CD8-positive, alpha-beta memory T cell (primary cell): ENCODE data around the gene TRMT1. TPM values are rescaled to one million over a fixed set of nuclear protein-coding genes. Genes with fewer than 3 reads are reported as not detected.

ENCODE experiments used
- CTCF ChIA-PET: fragments of 350-600 bp; sonication (Branson Sonifier 250); formaldehyde crosslinking; loops from one replicate; lab custom pipeline; 2021; ENCODE audit warnings: antibody characterized with exemption; lab: Charles Lee
- POLR2A ChIA-PET: fragments of 350-600 bp; sonication (Branson Sonifier 250); formaldehyde crosslinking; loops from one replicate; lab custom pipeline; 2021; ENCODE audit warnings: antibody characterized with exemption; lab: Charles Lee
- DNase-seq, 5 donors: peaks; one replicate each; pipeline versions ENCODE4 v3.0.0 to v3.0.0-alpha.2; 2020 to 2022; ENCODE audit warnings: mixed read lengths in 1 of 5
- H3K27ac ChIP-seq: one replicate; pipeline ENCODE4 v1.7.0; 2013; ENCODE audit warnings: low read depth, mild to moderate bottlenecking, low read length, moderate library complexity
- H3K27me3 ChIP-seq: 2 replicates; pipeline ENCODE4 v1.7.0; 2013; ENCODE audit warnings: low read length, mild to moderate bottlenecking; ENCODE audit not compliant: insufficient read depth, poor library complexity, severe bottlenecking
- H3K36me3 ChIP-seq: 2 replicates; pipeline ENCODE4 v1.7.0; 2013; ENCODE audit warnings: mild to moderate bottlenecking, low read length, moderate library complexity; ENCODE audit not compliant: insufficient read depth
- H3K4me1 ChIP-seq: 2 replicates; pipeline ENCODE4 v1.7.0; 2013; ENCODE audit warnings: mild to moderate bottlenecking, low read length, moderate library complexity; ENCODE audit not compliant: insufficient read depth
- H3K4me3 ChIP-seq: 2 replicates; pipeline ENCODE4 v1.7.0; 2013; ENCODE audit warnings: mild to moderate bottlenecking, low read length
- H3K9me3 ChIP-seq: 2 replicates; pipeline ENCODE4 v1.7.0; 2013; ENCODE audit warnings: mild to moderate bottlenecking, low read length
- H3K27ac Mint-ChIP-seq, 8 donors: one replicate each; pipeline ENCODE4 v1.8.0; 2020 to 2021; ENCODE audit warnings: mixed read lengths in 8 of 8, mild to moderate bottlenecking in 6 of 8, inconsistent platforms in 3 of 8, moderate library complexity in 3 of 8
- H3K27me3 Mint-ChIP-seq, 2 donors: one replicate each; pipeline ENCODE4 v1.8.0; 2020 to 2021; ENCODE audit warnings: mixed read lengths in 2 of 2, mild to moderate bottlenecking in 1 of 2, moderate library complexity in 1 of 2
- H3K36me3 Mint-ChIP-seq, 3 donors: one replicate each; pipeline ENCODE4 v1.8.0; 2020 to 2021; ENCODE audit warnings: mixed read lengths in 3 of 3, inconsistent platforms in 1 of 3, mild to moderate bottlenecking in 1 of 3
- H3K4me1 Mint-ChIP-seq, 3 donors: one replicate each; pipeline ENCODE4 v1.8.0; 2020 to 2021; ENCODE audit warnings: mixed read lengths in 3 of 3, inconsistent platforms in 1 of 3, mild to moderate bottlenecking in 1 of 3
- H3K4me3 Mint-ChIP-seq, 7 donors: one replicate each; pipeline ENCODE4 v1.8.0; 2020 to 2021; ENCODE audit warnings: mixed read lengths in 7 of 7, mild to moderate bottlenecking in 6 of 7, moderate library complexity in 4 of 7, inconsistent platforms in 2 of 7
- H3K9me3 Mint-ChIP-seq, 5 donors: one replicate each; pipeline ENCODE4 v1.8.0; 2020 to 2022; ENCODE audit warnings: mixed read lengths in 5 of 5, mild to moderate bottlenecking in 3 of 5, moderate library complexity in 2 of 5, inconsistent platforms in 1 of 5
- polyA plus RNA-seq: library from polyadenylated mRNA; unstranded; fragments of 300-500 nt; fragmentation: Illumina TruSeq; gene quantifications from one replicate; pipeline ENCODE4 v1.2.3, GENCODE V29; 2021
- total RNA-seq, 2 experiments: library from RNA; stranded (reverse); gene quantifications; one replicate each; pipeline ENCODE4 v1.2.3, GENCODE V29; 2021

The TRMT1 gene
- total and polyA plus RNA-seq, 3 experiments from 2014 or later = 18.2 to 138 (median 138) TPM

DNA sequence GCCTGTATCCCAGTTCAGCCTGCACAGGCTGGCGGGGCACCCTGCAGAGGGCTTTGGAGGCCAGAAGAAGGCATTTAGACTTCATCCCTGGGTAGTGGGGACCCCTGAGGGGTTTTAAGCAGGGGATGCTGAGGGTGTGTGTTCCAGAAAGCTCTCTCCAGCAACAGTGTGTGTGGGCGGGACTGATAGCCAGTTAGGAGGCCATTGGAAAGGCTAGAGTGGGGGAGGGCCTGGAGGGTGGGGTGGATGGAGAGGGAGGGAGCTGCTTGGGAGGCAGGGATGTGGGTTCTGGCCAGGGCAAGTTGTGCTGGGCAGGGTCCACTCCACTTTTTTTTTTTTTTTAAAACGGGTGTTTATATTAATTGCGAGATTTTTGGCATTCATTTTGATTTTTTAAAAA, 42.2 kb downstream of the TRMT1 start:
- ChIA-PET CTCF (interaction anchor here (1.5 to 2.5 kb wide), 3 partner anchors 14 to 109 kb away, joined by 4 to 12 read pairs (median 8); no protein-coding TSS in a partner anchor), POLR2A (no interaction called here)
- H3K27me3 ChIP-seq = no peaks in the 10 kb centered on the region
- H3K4me3 ChIP-seq = no peak overlapping the region
- H3K9me3 ChIP-seq = no peaks in the 10 kb centered on the region
- no peaks in the 10 kb centered on the region for H3K36me3 Mint-ChIP-seq
- no peak for DNase-seq
- H3K4me3 Mint-ChIP-seq = no peak overlapping the region
- H3K36me3 ChIP-seq = no peaks in the 10 kb centered on the region
- H3K9me3 Mint-ChIP-seq = no peaks in the 10 kb centered on the region
- no peak overlapping the region for H3K27ac ChIP-seq
- no peaks in the 10 kb centered on the region for H3K4me1 ChIP-seq
- H3K27me3 Mint-ChIP-seq = peaks cover 0 to 7% of the 10 kb centered on the region in 2 donors
- H3K27ac Mint-ChIP-seq = no peak overlapping the region
- peaks cover 0 to 3% (median 0%) of the 10 kb centered on the region in 3 donors for H3K4me1 Mint-ChIP-seq

GRCh38 chr19:13073263-13073662, 43.3 kb downstream of the TRMT1 start:
- ChIA-PET POLR2A (interaction anchor here (0.7 kb wide), 1 partner anchor 160 kb away, joined by 9 read pairs; no protein-coding TSS in a partner anchor), CTCF (interaction anchor here (1.5 to 2.5 kb wide), 3 partner anchors 12 to 108 kb away, joined by 4 to 12 read pairs (median 8); no protein-coding TSS in a partner anchor)
- H3K4me3 Mint-ChIP-seq = no peak overlapping the region
- no peaks in the 10 kb centered on the region for H3K9me3 Mint-ChIP-seq
- no peaks in the 10 kb centered on the region for H3K36me3 Mint-ChIP-seq
- peaks cover 2 to 7% of the 10 kb centered on the region in 2 donors for H3K27me3 Mint-ChIP-seq
- no peaks in the 10 kb centered on the region for H3K27me3 ChIP-seq
- H3K36me3 ChIP-seq = no peaks in the 10 kb centered on the region
- no peak overlapping the region for H3K27ac Mint-ChIP-seq
- H3K27ac ChIP-seq = no peak overlapping the region
- H3K4me1 ChIP-seq = no peaks in the 10 kb centered on the region
- no peaks in the 10 kb centered on the region for H3K9me3 ChIP-seq
- H3K4me1 Mint-ChIP-seq = no peaks in the 10 kb centered on the region
- no peak for DNase-seq
- no peak overlapping the region for H3K4me3 ChIP-seq

- no peak overlapping the region for H3K4me3 ChIP-seq
- DNase-seq = no peak
- Mint-ChIP-seq H3K27me3 (peaks cover 4 to 5% of the 10 kb centered on the region in 2 donors), H3K4me3 (no peak overlapping the region), H3K4me1 (no peaks in the 10 kb centered on the region), H3K27ac (no peak overlapping the region), H3K9me3 (no peaks in the 10 kb centered on the region), H3K36me3 (no peaks in the 10 kb centered on the region)
- H3K27me3 ChIP-seq = no peaks in the 10 kb centered on the region
- ChIA-PET CTCF (interaction anchor here (1.3 to 3.5 kb wide), 3 partner anchors 11 to 107 kb away, joined by 3 to 18 read pairs (median 8); no protein-coding TSS in a partner anchor), POLR2A (no interaction called here)
- H3K27ac ChIP-seq = no peak overlapping the region
- H3K9me3 ChIP-seq = no peaks in the 10 kb centered on the region
- H3K4me1 ChIP-seq = no peaks in the 10 kb centered on the region
- no peaks in the 10 kb centered on the region for H3K36me3 ChIP-seq
These were observed 44.2 kb downstream of the TRMT1 start for GRCh38 chr19:13072188-13072908.

- CTCF ChIA-PET = interaction anchor here (1.2 to 3.5 kb wide), 3 partner anchors 10 to 94 kb away, joined by 3 to 18 read pairs (median 3); no protein-coding TSS in a partner anchor
- no peaks in the 10 kb centered on the region for H3K9me3 Mint-ChIP-seq
- H3K4me3 ChIP-seq = no peak overlapping the region
- H3K27ac ChIP-seq = no peak overlapping the region
- no peaks in the 10 kb centered on the region for H3K36me3 ChIP-seq
- H3K27ac Mint-ChIP-seq = no peak overlapping the region
- H3K27me3 ChIP-seq = no peaks in the 10 kb centered on the region
- no peaks in the 10 kb centered on the region for H3K36me3 Mint-ChIP-seq
- no peaks in the 10 kb centered on the region for H3K4me1 ChIP-seq
- peaks cover 4 to 5% of the 10 kb centered on the region in 2 donors for H3K27me3 Mint-ChIP-seq
- POLR2A ChIA-PET = no interaction called here
- H3K9me3 ChIP-seq = no peaks in the 10 kb centered on the region
- no peak overlapping the region for H3K4me3 Mint-ChIP-seq
- H3K4me1 Mint-ChIP-seq = no peaks in the 10 kb centered on the region
- DNase-seq = no peak
These were observed 44.9 kb downstream of the TRMT1 start for GRCh38 chr19:13071444-13072187.

DNA sequence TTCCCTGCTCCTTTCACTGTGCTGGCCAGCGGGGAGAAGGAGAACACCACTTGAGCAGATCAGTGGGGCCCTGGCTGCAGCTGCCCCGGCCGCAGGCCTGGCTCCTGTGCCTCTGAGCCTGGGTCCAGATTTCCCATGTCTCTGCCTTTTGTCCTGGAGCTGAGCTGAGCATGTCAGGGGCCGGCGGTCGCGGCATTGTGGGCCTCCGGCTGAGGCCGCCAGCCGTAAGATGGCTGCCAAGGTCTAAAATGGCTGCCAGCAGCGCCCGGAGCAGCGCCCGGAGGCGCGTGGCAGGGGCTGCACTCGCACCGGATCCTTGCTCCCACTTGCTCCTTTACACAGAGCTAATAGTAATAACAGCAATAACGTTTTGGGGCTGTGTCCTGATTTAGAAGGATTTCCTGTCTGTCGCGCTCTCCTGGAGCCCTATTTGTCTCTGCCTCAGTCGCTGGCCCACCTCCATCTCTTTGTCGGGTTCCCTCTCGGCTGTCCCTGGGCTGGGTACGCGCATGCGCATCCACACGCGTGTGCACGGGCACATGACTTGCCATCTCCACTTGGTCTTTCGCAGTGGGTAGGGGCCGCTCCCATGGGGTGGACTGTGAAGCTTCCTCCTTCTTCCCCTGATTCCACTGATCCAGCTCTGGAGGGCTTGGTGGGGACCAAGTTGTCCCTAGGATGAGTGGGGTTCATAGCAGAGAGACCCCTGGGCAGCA, 46.0 kb downstream of the TRMT1 start:
- H3K27ac ChIP-seq = no peak overlapping the region
- no peaks in the 10 kb centered on the region for H3K4me1 ChIP-seq
- Mint-ChIP-seq H3K9me3 (no peaks in the 10 kb centered on the region), H3K36me3 (no peaks in the 10 kb centered on the region), H3K27me3 (peaks cover 4 to 5% of the 10 kb centered on the region in 2 donors), H3K4me3 (no peak overlapping the region), H3K4me1 (no peaks in the 10 kb centered on the region), H3K27ac (no peak overlapping the region)
- no peaks in the 10 kb centered on the region for H3K36me3 ChIP-seq
- DNase-seq = no peak
- ChIA-PET POLR2A (no interaction called here), CTCF (interaction anchor here (0.9 to 3.5 kb wide), 4 partner anchors 9 to 105 kb away, joined by 3 to 18 read pairs (median 3); no protein-coding TSS in a partner anchor)
- no peak overlapping the region for H3K4me3 ChIP-seq
- H3K9me3 ChIP-seq = no peaks in the 10 kb centered on the region
- H3K27me3 ChIP-seq = no peaks in the 10 kb centered on the region

DNA sequence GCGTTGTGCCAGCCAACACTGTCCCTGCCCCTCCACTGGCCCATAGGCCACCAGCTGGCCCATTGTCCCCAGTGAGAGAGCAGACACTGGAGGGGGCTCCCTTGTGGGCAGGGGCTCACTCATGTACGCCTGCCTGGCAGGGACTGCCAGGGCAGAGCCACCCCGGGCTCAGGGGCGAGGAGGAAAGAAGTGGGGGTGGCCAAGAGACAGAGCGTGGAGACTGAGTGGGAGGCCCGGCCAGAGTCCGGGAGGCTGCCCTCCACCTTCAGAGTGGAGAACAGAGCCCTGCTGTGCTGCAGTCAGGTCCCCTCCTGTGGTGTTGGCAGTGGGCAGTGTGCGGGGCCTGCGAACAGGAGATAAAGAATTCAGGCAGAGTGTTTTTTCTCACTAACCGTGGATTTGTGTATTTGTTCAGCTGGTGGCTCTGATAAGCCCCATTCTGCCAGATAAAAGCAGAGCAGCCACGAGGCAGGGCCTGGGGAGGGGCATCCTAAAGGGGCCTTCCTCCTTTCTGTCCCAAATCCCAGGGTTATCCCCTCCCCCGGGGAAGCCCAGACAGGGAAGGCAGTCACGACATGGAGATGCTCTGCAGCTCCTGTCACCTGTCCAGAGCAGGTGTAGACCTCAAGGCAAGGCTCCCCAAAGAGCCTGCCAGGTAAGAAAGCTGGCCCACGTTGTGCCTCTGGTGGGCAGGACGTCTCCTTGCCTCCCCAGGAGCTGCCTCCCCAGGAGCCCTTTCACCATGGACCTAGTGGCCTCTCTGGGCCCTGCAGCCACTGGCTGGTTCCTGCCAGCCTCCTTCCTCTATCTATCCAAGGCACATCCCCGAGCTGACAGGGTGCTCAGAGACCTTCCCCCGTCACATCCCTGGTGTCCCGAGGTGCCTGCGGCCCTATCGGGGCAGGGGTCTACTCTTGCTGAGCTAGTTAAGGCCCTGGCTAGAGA, 46.9 kb downstream of the TRMT1 start:
- H3K27me3 Mint-ChIP-seq = peaks cover 5 to 6% of the 10 kb centered on the region in 2 donors
- H3K9me3 Mint-ChIP-seq = no peaks in the 10 kb centered on the region
- H3K27ac Mint-ChIP-seq = no peak overlapping the region
- no peak overlapping the region for H3K4me3 Mint-ChIP-seq
- Histone ChIP-seq H3K36me3 (no peaks in the 10 kb centered on the region), H3K9me3 (no peaks in the 10 kb centered on the region), H3K4me3 (no peak overlapping the region), H3K27me3 (no peaks in the 10 kb centered on the region), H3K4me1 (no peaks in the 10 kb centered on the region), H3K27ac (peak overlapping the region; percentile 69)
- ChIA-PET CTCF (interaction anchor here (0.9 to 3.5 kb wide), 3 partner anchors 8 to 104 kb away, joined by 3 to 18 read pairs (median 3); no protein-coding TSS in a partner anchor), POLR2A (no interaction called here)
- no peak for DNase-seq
- H3K36me3 Mint-ChIP-seq = no peaks in the 10 kb centered on the region
- no peaks in the 10 kb centered on the region for H3K4me1 Mint-ChIP-seq
